GM18907 (cell line): ENCODE data around the gene MYDGF.

Source experiments
- ATAC-seq: cut with Tn5 transposase; IDR thresholded peaks from one replicate; pipeline ENCODE4 v1.9.1; 2021; ENCODE audit warnings: mild to moderate bottlenecking, moderate library complexity; ENCODE audit not compliant: unreplicated experiment

The MYDGF gene

GRCh38 chr19:4678881-4679790, 9.0 kb upstream of the MYDGF start:
- no peak for ATAC-seq

GRCh38 chr19:4676955-4677731, 7.0 kb upstream of the MYDGF start:
- no peak for ATAC-seq

GRCh38 chr19:4675346-4675745, 5.2 kb upstream of the MYDGF start:
- ATAC-seq: no peak

GRCh38 chr19:4673726-4674125, 3.6 kb upstream of the MYDGF start:
- ATAC-seq: no peak

DNA sequence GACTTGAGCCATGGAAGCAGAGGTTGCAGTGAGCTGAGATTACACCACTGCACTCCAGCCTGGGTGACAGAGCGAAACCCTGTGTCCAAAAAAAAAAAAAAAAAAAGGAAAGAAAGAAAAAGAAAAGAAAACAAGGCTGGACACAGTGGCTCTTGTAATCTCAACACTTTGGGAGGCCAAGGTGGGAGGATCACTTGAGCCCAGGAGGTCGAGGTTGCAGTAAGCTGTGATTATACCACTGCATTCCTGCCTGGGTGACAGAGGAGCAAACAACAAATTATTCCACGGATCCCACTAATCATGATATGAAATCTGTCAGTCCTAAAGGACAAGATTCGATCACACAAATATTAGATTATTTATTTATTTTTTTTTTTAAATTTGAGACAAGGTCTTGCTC, 3.1 kb upstream of the MYDGF start:
- ATAC-seq: no peak

DNA sequence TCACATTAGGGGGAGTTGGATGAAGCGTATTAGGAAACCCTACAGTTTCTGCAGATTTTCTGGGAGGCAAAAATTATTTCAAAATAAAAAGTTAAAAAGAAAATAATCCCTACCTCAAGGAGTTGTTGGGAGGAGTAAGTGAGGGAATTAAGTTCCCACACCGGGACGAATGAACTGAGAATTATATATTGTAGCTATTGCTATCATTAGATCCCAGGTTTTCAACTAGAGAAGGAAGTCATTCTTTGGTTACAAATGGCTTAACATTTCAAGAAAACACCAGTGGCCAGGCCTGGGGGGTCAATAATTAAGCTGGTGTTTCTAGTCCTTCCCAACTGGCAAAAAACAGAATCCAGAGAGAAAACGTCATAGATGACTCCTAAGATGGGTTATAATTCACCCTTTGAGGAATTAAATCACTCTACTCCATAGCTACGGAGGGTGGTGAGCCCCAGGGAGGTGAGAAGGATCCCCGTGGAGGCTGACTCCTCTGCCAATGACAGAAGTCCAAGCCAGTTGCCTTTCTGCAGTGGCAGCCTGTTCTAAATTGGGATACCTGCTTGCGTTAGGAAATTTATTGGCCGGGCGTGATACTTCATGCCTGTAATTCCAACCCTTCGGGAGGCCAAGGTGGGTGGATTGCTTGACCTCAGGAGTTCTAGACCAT, 1.2 kb upstream of the MYDGF start:
- ATAC-seq: no peak

GRCh38 chr19:4664642-4665041, 5.5 kb downstream of the MYDGF start:
- ATAC-seq: no peak

DNA sequence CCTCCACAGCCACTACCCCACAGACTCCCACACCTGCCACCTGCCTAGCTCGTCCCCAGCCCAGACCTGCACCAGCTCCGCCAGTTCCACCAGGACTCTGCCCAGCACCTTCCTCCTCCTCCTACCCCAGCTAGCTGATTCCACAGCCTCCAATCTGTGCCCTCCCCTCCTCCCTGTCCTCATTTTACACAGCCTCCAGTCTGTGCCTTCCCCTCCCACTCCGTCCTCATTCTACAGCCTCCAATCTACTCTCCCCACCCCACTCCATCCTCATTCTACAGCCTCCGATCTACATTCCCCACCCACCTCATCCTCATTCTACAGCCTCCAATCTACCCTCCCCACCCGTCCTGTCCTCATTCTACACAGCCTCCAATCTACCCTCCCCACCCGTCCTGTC, 7.3 kb downstream of the MYDGF start:
- no peak for ATAC-seq

DNA sequence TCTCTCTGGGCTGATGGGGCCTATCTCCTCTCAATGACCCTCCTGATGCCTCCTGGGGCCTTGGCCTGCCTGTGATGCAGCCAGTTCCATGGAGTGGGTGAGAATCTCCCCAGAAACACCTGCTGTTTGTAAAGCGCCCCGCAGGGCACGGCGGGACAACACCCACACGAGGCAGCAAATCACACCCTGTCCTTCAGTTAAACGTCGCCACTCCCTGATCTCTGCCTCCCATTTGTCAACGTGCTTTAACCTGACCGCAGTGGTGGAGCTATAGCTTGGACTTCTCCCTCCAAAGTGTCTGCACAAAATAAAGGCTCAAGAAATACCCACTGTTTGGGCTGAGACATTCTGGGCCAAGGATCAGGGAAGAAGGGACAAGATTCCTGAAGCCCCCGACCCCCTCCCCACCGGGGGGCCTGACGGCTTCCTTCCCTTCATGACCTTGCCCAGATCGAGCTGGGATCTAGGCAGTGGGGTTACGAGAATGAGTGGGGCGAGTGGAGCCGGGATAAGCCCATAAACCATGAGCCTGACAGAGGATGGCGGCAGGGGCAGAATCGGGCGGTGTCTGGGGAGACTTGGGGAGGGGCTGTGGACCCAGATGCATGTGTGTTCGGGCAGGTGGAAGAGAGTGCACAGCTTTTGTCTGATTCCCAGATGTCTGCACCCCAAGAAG, 8.0 kb downstream of the MYDGF start:
- ATAC-seq: no peak

DNA sequence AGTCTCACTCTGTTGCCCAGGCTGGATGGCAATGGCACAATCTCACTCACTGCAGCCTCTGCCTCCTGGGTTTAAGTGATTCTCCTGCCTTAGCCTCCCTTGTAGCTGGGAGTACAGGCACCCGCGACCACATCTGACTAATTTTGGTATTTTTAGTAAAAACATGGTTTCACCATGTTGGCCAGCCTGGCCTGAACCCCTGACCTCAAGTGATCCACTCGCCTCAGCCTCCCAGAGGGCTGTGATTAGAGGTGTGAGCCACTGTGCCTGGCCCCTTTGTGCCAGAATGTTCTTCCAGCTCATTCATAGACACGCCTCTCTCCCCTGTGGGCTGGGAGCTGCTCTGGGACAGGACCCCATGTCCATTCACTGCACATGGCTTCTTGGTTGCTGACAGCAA, 9.1 kb downstream of the MYDGF start:
- no peak for ATAC-seq

GRCh38 chr19:4660181-4660791, 9.9 kb downstream of the MYDGF start:
- ATAC-seq: no peak

DNA sequence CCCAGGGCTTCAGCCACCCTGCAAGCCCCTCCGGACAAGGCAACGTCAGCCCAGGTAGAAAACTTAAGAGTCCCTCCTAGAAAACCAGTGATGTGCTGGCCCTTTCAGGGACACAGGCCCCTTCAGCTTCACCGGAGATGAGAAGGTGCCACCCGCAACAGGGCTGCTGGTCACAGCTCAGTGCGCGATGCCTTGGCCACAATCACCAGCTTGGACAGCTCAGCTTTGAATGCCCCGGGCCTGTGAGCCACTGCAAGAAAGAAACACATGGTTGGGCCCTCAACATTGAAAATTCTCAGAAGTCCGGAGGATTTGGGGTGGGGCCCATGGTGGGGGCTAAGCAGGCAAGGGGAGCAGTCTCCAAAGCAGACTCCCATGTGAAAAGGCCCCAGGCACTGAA, 12.3 kb downstream of the MYDGF start:
- no peak for ATAC-seq

- no peak for ATAC-seq
Measured at GRCh38 chr19:4657262-4657661, 12.9 kb downstream of the MYDGF start.

DNA sequence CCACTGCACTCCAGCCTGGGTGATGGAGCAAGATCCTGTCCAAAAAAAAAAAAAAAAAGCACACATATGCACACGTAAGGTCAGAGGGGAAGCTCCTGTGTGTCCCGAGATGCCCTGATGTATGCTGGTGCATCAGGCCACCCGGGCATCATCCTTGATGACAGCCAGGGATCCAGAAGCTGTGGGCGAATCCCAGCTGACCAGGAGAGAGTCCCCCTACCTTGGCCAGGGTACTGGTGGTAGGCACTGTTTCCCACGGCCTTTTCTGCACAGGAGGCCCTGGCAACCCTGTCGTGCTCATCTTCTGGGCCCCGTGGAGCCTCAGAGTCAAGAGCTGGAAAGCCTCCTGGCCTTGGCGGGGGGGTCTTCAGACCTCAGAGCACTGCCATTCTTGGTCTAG, 14.0 kb downstream of the MYDGF start:
- no peak for ATAC-seq

DNA sequence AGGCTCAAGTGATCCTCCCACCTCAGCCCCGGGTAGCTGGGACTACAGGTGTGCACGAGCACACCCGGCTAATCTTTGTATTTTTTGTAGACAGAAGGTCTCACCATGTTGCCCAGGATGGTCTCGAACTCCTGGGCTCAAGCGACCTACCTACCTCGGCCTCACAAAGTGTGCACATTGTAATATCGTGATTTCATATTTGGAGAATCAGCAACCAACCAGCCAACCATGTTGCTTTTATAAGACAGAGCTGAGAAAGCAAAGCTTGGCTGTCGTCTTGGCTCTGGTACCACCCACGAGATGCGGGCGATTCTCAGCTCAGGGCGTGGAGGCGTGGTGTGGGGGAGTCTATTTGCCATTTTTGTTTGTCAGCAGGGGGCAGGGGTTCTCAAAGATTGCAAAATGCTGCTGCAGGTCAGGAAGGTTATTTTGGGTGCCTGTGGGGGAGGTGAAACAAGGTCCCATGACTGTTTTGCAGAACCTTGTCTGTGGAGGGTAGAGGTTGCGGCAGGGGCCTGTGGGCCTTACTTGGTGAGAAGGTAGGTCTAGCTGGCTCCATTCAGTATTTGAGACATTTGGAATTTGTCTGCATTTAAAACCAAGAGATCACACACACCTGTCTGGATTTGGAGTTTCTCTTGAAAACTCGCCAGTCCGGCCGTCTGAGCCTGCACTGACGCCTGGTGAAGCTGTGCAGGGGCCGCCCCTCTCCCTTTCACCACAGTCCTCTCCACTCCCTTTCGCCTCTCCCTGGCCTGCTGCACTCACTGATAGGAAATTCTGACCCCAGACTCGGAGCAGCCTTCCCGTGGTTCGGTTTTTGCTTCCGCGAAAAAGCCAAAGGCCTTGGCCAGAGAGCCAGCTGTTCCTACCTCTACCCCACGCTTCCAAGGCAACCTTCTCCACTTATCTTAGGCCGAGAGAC, 15.4 kb downstream of the MYDGF start:
- no peak for ATAC-seq

- ATAC-seq: no peak
Measured at GRCh38 chr19:4653793-4654436, 16.2 kb downstream of the MYDGF start.

- ATAC-seq: no peak
Measured at GRCh38 chr19:4652075-4652474, 18.1 kb downstream of the MYDGF start.

- ATAC-seq: no peak
Measured at GRCh38 chr19:4650159-4650558, 20.0 kb downstream of the MYDGF start.

DNA sequence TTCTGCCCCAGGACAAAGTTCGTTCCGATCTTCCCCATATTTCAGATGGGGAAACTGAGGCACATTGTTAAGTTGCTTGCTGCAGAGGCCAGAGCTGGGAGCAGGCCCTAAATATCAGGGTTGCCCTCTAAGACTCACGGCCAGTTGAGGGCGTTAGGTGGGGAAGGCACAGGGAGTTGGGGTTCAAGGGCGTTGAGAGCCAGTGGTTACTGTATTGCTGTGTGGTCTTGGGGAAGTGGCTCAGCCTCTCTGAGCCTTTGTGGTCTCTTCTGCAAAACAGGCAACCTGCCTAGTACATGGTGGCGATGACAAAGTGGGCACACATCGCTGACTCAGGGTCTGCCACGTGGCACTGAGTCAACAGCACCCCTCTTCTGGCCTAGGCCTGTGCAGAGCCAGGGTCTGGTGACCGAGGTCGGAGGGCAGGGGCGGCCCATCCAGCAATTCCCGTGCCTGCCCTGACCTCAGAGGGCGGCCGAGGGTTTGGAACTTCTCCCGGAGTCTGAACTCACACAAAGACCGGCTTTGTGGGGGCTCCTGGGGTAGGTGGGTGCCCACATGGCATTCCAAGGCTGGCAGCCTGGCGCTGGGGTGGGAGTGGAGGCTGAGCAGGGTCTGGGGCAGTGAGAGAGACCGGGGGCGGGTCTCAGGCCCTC, 20.6 kb downstream of the MYDGF start:
- no peak for ATAC-seq
